Upper lobe of left lung (tissue), 4 donors: ENCODE measurements around the gene ACR.
A peak's percentile ranks its signal among the peaks of the same experiment; 100 is the strongest.

ENCODE experiments used
- CTCF ChIP-seq, 6 experiments: fragments of 450-650 bp in 4 of 6; fragments of 200-600 bp in 2 of 6; sonication (generic) in 2 of 6; IDR thresholded peaks; one replicate each; pipeline ENCODE4 v1.5.1; 2016 to 2019; ENCODE audit warnings: antibody characterized with exemption in 6 of 6
- EP300 ChIP-seq, 4 donors: sonication (generic); formaldehyde crosslinking; IDR thresholded peaks; one replicate each; pipeline ENCODE4 v1.5.1; 2017; ENCODE audit warnings: antibody characterized with exemption in 4 of 4, control low read depth in 2 of 4
- POLR2A ChIP-seq, 4 donors: fragments of 450-650 bp; IDR thresholded peaks; one replicate each; pipeline ENCODE4 v1.5.1; 2016 to 2017; ENCODE audit warnings: antibody characterized with exemption in 4 of 4, mild to moderate bottlenecking in 2 of 4

- TF ChIP-seq CTCF (IDR thresholded peaks at IDR 0.05) (no peak), EP300 (IDR thresholded peaks at IDR 0.05) (peak; percentile 61 to 99 (median 94)), POLR2A (IDR thresholded peaks at IDR 0.05) (no peak)
Observed at GRCh38 chr22:50713571-50714056, 24.4 kb upstream of the ACR start.
